Stomach (tissue), 4 donors: ENCODE data around the gene TBCC.

ENCODE experiments used
- POLR2AphosphoS5 ChIP-seq, 3 donors: sonication (generic); formaldehyde crosslinking; IDR thresholded peaks; one replicate each; pipeline ENCODE4 v1.6.1; 2016; ENCODE audit warnings: antibody characterized with exemption in 3 of 3
- TF ChIP-seq, protein P1 (sequence below), 7 experiments: fragments of 450-650 bp in 4 of 7; fragments of 200-600 bp in 3 of 7; sonication (generic) in 3 of 7; IDR thresholded peaks; one replicate each; pipeline ENCODE4 v1.5.1; 2016 to 2019; ENCODE audit warnings: antibody characterized with exemption in 7 of 7, control low read depth in 2 of 7, mild to moderate bottlenecking in 1 of 7

- TF ChIP-seq, protein P1, sequence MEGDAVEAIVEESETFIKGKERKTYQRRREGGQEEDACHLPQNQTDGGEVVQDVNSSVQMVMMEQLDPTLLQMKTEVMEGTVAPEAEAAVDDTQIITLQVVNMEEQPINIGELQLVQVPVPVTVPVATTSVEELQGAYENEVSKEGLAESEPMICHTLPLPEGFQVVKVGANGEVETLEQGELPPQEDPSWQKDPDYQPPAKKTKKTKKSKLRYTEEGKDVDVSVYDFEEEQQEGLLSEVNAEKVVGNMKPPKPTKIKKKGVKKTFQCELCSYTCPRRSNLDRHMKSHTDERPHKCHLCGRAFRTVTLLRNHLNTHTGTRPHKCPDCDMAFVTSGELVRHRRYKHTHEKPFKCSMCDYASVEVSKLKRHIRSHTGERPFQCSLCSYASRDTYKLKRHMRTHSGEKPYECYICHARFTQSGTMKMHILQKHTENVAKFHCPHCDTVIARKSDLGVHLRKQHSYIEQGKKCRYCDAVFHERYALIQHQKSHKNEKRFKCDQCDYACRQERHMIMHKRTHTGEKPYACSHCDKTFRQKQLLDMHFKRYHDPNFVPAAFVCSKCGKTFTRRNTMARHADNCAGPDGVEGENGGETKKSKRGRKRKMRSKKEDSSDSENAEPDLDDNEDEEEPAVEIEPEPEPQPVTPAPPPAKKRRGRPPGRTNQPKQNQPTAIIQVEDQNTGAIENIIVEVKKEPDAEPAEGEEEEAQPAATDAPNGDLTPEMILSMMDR (IDR thresholded peaks at IDR 0.05): no peak
- TF ChIP-seq POLR2AphosphoS5 (IDR thresholded peaks at IDR 0.05): no peak
Measured at GRCh38 chr6:42756722-42757121, 10.8 kb upstream of the TBCC start.
